Dedifferentiated amniotic fluid mesenchymal stem cell (primary cell): ENCODE measurements around the gene SLC2A9.
"Not testable (repeated sequence)": the region's sequence is repeated elsewhere in the genome, so short reads cannot be mapped to it uniquely, and the experiment has no call there.

Experiments
- DNase-seq: peaks from one replicate; pipeline ENCODE4 v3.0.0-alpha.2; 2016; ENCODE audit errors: extremely low spot score

Gene SLC2A9

GRCh38 chr4:9996319-9997110 is 24.8 kb downstream of the SLC2A9 start:
- DNase-seq: no peak

GRCh38 chr4:9994246-9994847 is 26.9 kb downstream of the SLC2A9 start:
- DNase-seq: no peak

GRCh38 chr4:9989918-9990635 is 31.2 kb downstream of the SLC2A9 start:
- DNase-seq: no peak

- no peak for DNase-seq
Observed at GRCh38 chr4:9988933-9989332, 32.4 kb downstream of the SLC2A9 start.

GRCh38 chr4:9988363-9988749 is 32.9 kb downstream of the SLC2A9 start:
- DNase-seq: no peak

GRCh38 chr4:9987749-9988362 is 33.4 kb downstream of the SLC2A9 start:
- no peak for DNase-seq

- DNase-seq: no peak
Observed at GRCh38 chr4:9984621-9985020, 36.7 kb downstream of the SLC2A9 start.

- DNase-seq: no peak
Observed at GRCh38 chr4:9983211-9983610, 38.1 kb downstream of the SLC2A9 start.

- not testable (repeated sequence) for DNase-seq
Observed at GRCh38 chr4:9981899-9982298, 39.4 kb downstream of the SLC2A9 start.

GRCh38 chr4:9980898-9981297 is 40.4 kb downstream of the SLC2A9 start:
- no peak for DNase-seq

- DNase-seq: no peak
Observed at GRCh38 chr4:9979101-9979701, 42.1 kb downstream of the SLC2A9 start.

GRCh38 chr4:9977518-9978031 is 43.7 kb downstream of the SLC2A9 start:
- DNase-seq: no peak

- no peak for DNase-seq
Observed at GRCh38 chr4:9976781-9977180, 44.5 kb downstream of the SLC2A9 start.

GRCh38 chr4:9976293-9976692 is 45.0 kb downstream of the SLC2A9 start:
- no peak for DNase-seq

GRCh38 chr4:9971711-9972110 is 49.6 kb downstream of the SLC2A9 start:
- DNase-seq: no peak

- no peak for DNase-seq
Observed at GRCh38 chr4:9970399-9971011, 50.8 kb downstream of the SLC2A9 start.

- DNase-seq: no peak
Observed at GRCh38 chr4:9969526-9970398, 51.5 kb downstream of the SLC2A9 start.

GRCh38 chr4:9968472-9968871 is 52.8 kb downstream of the SLC2A9 start:
- no peak for DNase-seq

GRCh38 chr4:9964879-9965278 is 56.4 kb downstream of the SLC2A9 start:
- DNase-seq: no peak

- DNase-seq: no peak
Observed at GRCh38 chr4:9963328-9963727, 58.0 kb downstream of the SLC2A9 start.
